Measurements from ENCODE around the gene LTA. TPM values are rescaled to one million over a fixed set of nuclear protein-coding genes. Genes with fewer than 3 reads are reported as not detected.

Gene LTA
- polyA plus RNA-seq, 1 experiment = not detected

- Histone ChIP-seq H3K27ac (ENCODE audit: low read depth, low read length) (no peak overlapping the region), H3K27me3 (ENCODE audit: control insufficient read depth, insufficient read depth, low read length) (peaks cover 14% of the 10 kb centered on the region), H3K9me3 (ENCODE audit: control insufficient read depth, insufficient read depth, low read length) (no peaks in the 10 kb centered on the region), H3K4me3 (ENCODE audit: low read depth, low read length) (no peak overlapping the region)
- DNase-seq (ENCODE audit: low read depth, low spot score) = no peak
- POLR2A ChIA-PET = no interaction called here
- CTCF ChIA-PET = interaction anchor here (0.9 to 2.5 kb wide), 2 partner anchors 8 to 30 kb away, joined by 3 to 10 read pairs; no protein-coding TSS in a partner anchor
- TF ChIP-seq CTCF (IDR thresholded peaks at IDR 0.05; ENCODE audit: low read depth, low read length) = no peak
Observed at GRCh38 chr6:31567531-31568370, 4.3 kb upstream of the LTA start.

- DNase-seq (ENCODE audit: low read depth, low spot score) = no peak
- TF ChIP-seq CTCF (IDR thresholded peaks at IDR 0.05; ENCODE audit: low read depth, low read length) = no peak
- ChIA-PET CTCF (interaction anchor here (0.9 to 2.5 kb wide), 2 partner anchors 9 to 30 kb away, joined by 3 to 10 read pairs; no protein-coding TSS in a partner anchor), POLR2A (no interaction called here)
- no peak overlapping the region for H3K4me3 ChIP-seq (ENCODE audit: low read depth, low read length)
- H3K9me3 ChIP-seq (ENCODE audit: control insufficient read depth, insufficient read depth, low read length) = no peaks in the 10 kb centered on the region
- H3K27me3 ChIP-seq (ENCODE audit: control insufficient read depth, insufficient read depth, low read length) = peaks cover 21% of the 10 kb centered on the region
- H3K27ac ChIP-seq (ENCODE audit: low read depth, low read length) = no peak overlapping the region
Observed at GRCh38 chr6:31568537-31568961, 3.5 kb upstream of the LTA start.

GRCh38 chr6:31569861-31570536 is 2.1 kb upstream of the LTA start:
- Histone ChIP-seq H3K27ac (ENCODE audit: low read depth, low read length) (no peak overlapping the region), H3K9me3 (ENCODE audit: control insufficient read depth, insufficient read depth, low read length) (no peaks in the 10 kb centered on the region), H3K27me3 (ENCODE audit: control insufficient read depth, insufficient read depth, low read length) (peaks cover 27% of the 10 kb centered on the region), H3K4me3 (ENCODE audit: low read depth, low read length) (no peak overlapping the region)
- CTCF ChIA-PET = interaction anchor here (1.0 to 1.9 kb wide), 2 partner anchors 10 to 28 kb away, joined by 5 to 11 read pairs; no protein-coding TSS in a partner anchor
- POLR2A ChIA-PET = no interaction called here
- DNase-seq (ENCODE audit: low read depth, low spot score) = no peak
- TF ChIP-seq CTCF (IDR thresholded peaks at IDR 0.05; ENCODE audit: low read depth, low read length) = no peak

GRCh38 chr6:31573239-31574105 is 1.4 kb downstream of the LTA start:
- Histone ChIP-seq H3K4me3 (ENCODE audit: low read depth, low read length) (no peak overlapping the region), H3K9me3 (ENCODE audit: control insufficient read depth, insufficient read depth, low read length) (no peaks in the 10 kb centered on the region; the same call in 1 of the 2 replicates), H3K27ac (ENCODE audit: low read depth, low read length) (no peak overlapping the region), H3K27me3 (ENCODE audit: control insufficient read depth, insufficient read depth, low read length) (peaks cover 39% of the 10 kb centered on the region)
- ChIA-PET CTCF (interaction anchor here (0.7 to 1.2 kb wide), 3 partner anchors 8 to 25 kb away, joined by 3 to 8 read pairs (median 3); no protein-coding TSS in a partner anchor), POLR2A (no interaction called here)
- no peak for DNase-seq (ENCODE audit: low read depth, low spot score)
- no peak for TF ChIP-seq CTCF (IDR thresholded peaks at IDR 0.05; ENCODE audit: low read depth, low read length)
